Right atrium auricular region (tissue), 2 donors: ENCODE measurements around the gene AP2A1. TPM values are rescaled to one million over a fixed set of nuclear protein-coding genes. Genes with fewer than 3 reads are reported as not detected.

Source experiments
- DNase-seq: peaks from one replicate; pipeline ENCODE4 v3.0.0-alpha.2; 2019; ENCODE audit warnings: low spot score
- H3K27ac ChIP-seq, 2 donors: fragments of 200-600 bp; sonication (generic); 1 replicate in 1 of 2; 2 replicates in 1 of 2; pipeline ENCODE4 v1.5.1; 2016 to 2019
- H3K27me3 ChIP-seq, 2 donors: fragments of 200-600 bp; sonication (generic); one replicate each; pipeline versions ENCODE4 v1.5.1 to v1.6.0; 2017 to 2019
- H3K36me3 ChIP-seq: fragments of 200-600 bp; sonication (generic); one replicate; pipeline ENCODE4 v1.5.1; 2016
- H3K4me1 ChIP-seq, 2 donors: fragments of 200-600 bp; sonication (generic); one replicate each; pipeline versions ENCODE4 v1.5.1 to v1.6.0; 2017 to 2019
- H3K4me3 ChIP-seq, 2 donors: fragments of 200-600 bp; sonication (generic); 1 replicate in 1 of 2; 2 replicates in 1 of 2; pipeline ENCODE4 v1.5.1; 2017 to 2019; ENCODE audit warnings: mild to moderate bottlenecking in 1 of 2, moderate library complexity in 1 of 2
- H3K9me3 ChIP-seq, 2 donors: fragments of 200-600 bp; sonication (generic); one replicate each; pipeline ENCODE4 v1.5.1; 2019
- CTCF ChIP-seq, 2 donors: fragments of 200-600 bp; sonication (generic); IDR thresholded peaks; one replicate each; pipeline ENCODE4 v1.5.1; 2019; ENCODE audit warnings: antibody characterized with exemption in 2 of 2
- total RNA-seq, 2 donors: library from RNA; depleted of rRNA; stranded (reverse); fragments of >200 nt; gene quantifications; one replicate each; pipeline ENCODE4 v1.1.0, GENCODE V29; 2016

The AP2A1 gene
- total RNA-seq, 2 donors from 2014 or later, result 72.5 to 97.3 TPM

GRCh38 chr19:49772850-49773432, 6.1 kb downstream of the AP2A1 start:
- H3K4me1 ChIP-seq, result peaks cover 0 to 33% of the 10 kb centered on the region in 2 donors
- H3K4me3 ChIP-seq, result no peak overlapping the region
- no peaks in the 10 kb centered on the region for H3K27me3 ChIP-seq
- no peak for DNase-seq
- peaks cover 7% of the 10 kb centered on the region for H3K36me3 ChIP-seq
- no peak overlapping the region for H3K27ac ChIP-seq
- no peak for TF ChIP-seq CTCF (IDR thresholded peaks at IDR 0.05)
- H3K9me3 ChIP-seq, result no peaks in the 10 kb centered on the region

- no peak overlapping the region for H3K4me3 ChIP-seq
- H3K36me3 ChIP-seq, result peaks cover 7% of the 10 kb centered on the region
- peaks cover 0 to 24% of the 10 kb centered on the region in 2 donors for H3K4me1 ChIP-seq
- H3K27ac ChIP-seq, result no peak overlapping the region
- no peak for DNase-seq
- H3K27me3 ChIP-seq, result no peaks in the 10 kb centered on the region
- no peaks in the 10 kb centered on the region for H3K9me3 ChIP-seq
- TF ChIP-seq CTCF (IDR thresholded peaks at IDR 0.05), result no peak
These were observed 7.0 kb downstream of the AP2A1 start for GRCh38 chr19:49773663-49774350.

GRCh38 chr19:49774969-49775368, 8.2 kb downstream of the AP2A1 start:
- Histone ChIP-seq H3K27ac (no peak overlapping the region), H3K4me3 (no peak overlapping the region), H3K36me3 (peaks cover 7% of the 10 kb centered on the region), H3K4me1 (peaks cover 0 to 13% of the 10 kb centered on the region in 2 donors), H3K27me3 (no peaks in the 10 kb centered on the region), H3K9me3 (no peaks in the 10 kb centered on the region)
- no peak for TF ChIP-seq CTCF (IDR thresholded peaks at IDR 0.05)
- DNase-seq, result no peak

- no peaks in the 10 kb centered on the region for H3K27me3 ChIP-seq
- H3K4me3 ChIP-seq, result no peak overlapping the region
- no peak for DNase-seq
- H3K36me3 ChIP-seq, result peaks cover 7% of the 10 kb centered on the region
- H3K27ac ChIP-seq, result no peak overlapping the region
- no peak for TF ChIP-seq CTCF (IDR thresholded peaks at IDR 0.05)
- H3K9me3 ChIP-seq, result no peaks in the 10 kb centered on the region
- H3K4me1 ChIP-seq, result peaks cover 0 to 19% of the 10 kb centered on the region in 2 donors
These were observed 9.1 kb downstream of the AP2A1 start for GRCh38 chr19:49775742-49776370.

- no peak overlapping the region for H3K4me3 ChIP-seq
- TF ChIP-seq CTCF (IDR thresholded peaks at IDR 0.05), result no peak
- H3K36me3 ChIP-seq, result peaks cover 7% of the 10 kb centered on the region
- DNase-seq, result no peak
- H3K27ac ChIP-seq, result no peak overlapping the region
- peaks cover 0 to 19% of the 10 kb centered on the region in 2 donors for H3K4me1 ChIP-seq
- H3K9me3 ChIP-seq, result no peaks in the 10 kb centered on the region
- H3K27me3 ChIP-seq, result no peaks in the 10 kb centered on the region
These were observed 9.6 kb downstream of the AP2A1 start for GRCh38 chr19:49776371-49776764.
